ENCODE results near the gene IDI2.

IDI2 gene

GRCh38 chr10:1025683-1026082 lies at the start of gene IDI2:
IDI2 (minus strand) TSS chr10:1025859; CDS start chr10:1024723, 1,136 bp downstream.
- Histone ChIP-seq H2AFZ (ENCODE audit: low read depth, low read length) (no peak within 1 kb of the TSS), H3K9me3 (ENCODE audit: insufficient read depth, low read length) (no peaks in the 10 kb centered on the region), H3K79me2 (ENCODE audit: low read length) (no peaks in the 10 kb centered on the region), H4K20me1 (ENCODE audit: insufficient read depth, low read length) (no peaks in the 10 kb centered on the region), H3K4me1 (ENCODE audit: low read length) (no peaks in the 10 kb centered on the region), H3K27ac (ENCODE audit: low read length) (no peak within 1 kb of the TSS), H3K4me3 (ENCODE audit: low read length) (no peak within 1 kb of the TSS), H3K27me3 (ENCODE audit: low read depth, low read length) (no peaks in the 10 kb centered on the region), H3K4me2 (ENCODE audit: low read length) (no peak within 1 kb of the TSS), H3K36me3 (replicated peaks; ENCODE audit: low read depth, low read length) (no peaks in the 10 kb centered on the region), H3K9ac (ENCODE audit: low read length) (no peak within 1 kb of the TSS)
- no peak for TF ChIP-seq EZH2phosphoT487 (IDR thresholded peaks at IDR 0.05; ENCODE audit: low read depth)
- TF ChIP-seq CTCF (IDR thresholded peaks at IDR 0.05; ENCODE audit: low read depth, low read length) = no peak

- Histone ChIP-seq H3K9me3 (ENCODE audit: insufficient read depth, low read length) (no peaks in the 10 kb centered on the region), H2AFZ (ENCODE audit: low read depth, low read length) (no peak overlapping the region), H3K4me3 (ENCODE audit: low read length) (no peak overlapping the region), H3K27me3 (ENCODE audit: low read depth, low read length) (no peaks in the 10 kb centered on the region), H3K36me3 (replicated peaks; ENCODE audit: low read depth, low read length) (no peaks in the 10 kb centered on the region), H3K79me2 (ENCODE audit: low read length) (no peaks in the 10 kb centered on the region; the same call in 1 of the 2 replicates), H3K4me1 (ENCODE audit: low read length) (no peaks in the 10 kb centered on the region), H3K9ac (ENCODE audit: low read length) (no peak overlapping the region), H3K27ac (ENCODE audit: low read length) (no peak overlapping the region), H4K20me1 (ENCODE audit: insufficient read depth, low read length) (no peaks in the 10 kb centered on the region), H3K4me2 (ENCODE audit: low read length) (no peak overlapping the region)
- TF ChIP-seq CTCF (IDR thresholded peaks at IDR 0.05; ENCODE audit: low read depth, low read length) (peak; percentile 18; the same call in 1 of the 2 replicates), EZH2phosphoT487 (IDR thresholded peaks at IDR 0.05; ENCODE audit: low read depth) (no peak)
These were observed 49.2 kb upstream of the IDI2 start for GRCh38 chr10:1074748-1075308.

GRCh38 chr10:1074052-1074747 lies 48.5 kb upstream of the IDI2 start:
- H3K27me3 ChIP-seq (ENCODE audit: low read depth, low read length) = no peaks in the 10 kb centered on the region
- H2AFZ ChIP-seq (ENCODE audit: low read depth, low read length) = no peak overlapping the region
- no peaks in the 10 kb centered on the region; the same call in 1 of the 2 replicates for H3K79me2 ChIP-seq (ENCODE audit: low read length)
- no peak overlapping the region for H3K4me3 ChIP-seq (ENCODE audit: low read length)
- TF ChIP-seq CTCF (IDR thresholded peaks at IDR 0.05; ENCODE audit: low read depth, low read length) = no peak
- TF ChIP-seq EZH2phosphoT487 (IDR thresholded peaks at IDR 0.05; ENCODE audit: low read depth) = no peak
- no peak overlapping the region for H3K9ac ChIP-seq (ENCODE audit: low read length)
- H3K27ac ChIP-seq (ENCODE audit: low read length) = no peak overlapping the region
- H3K4me2 ChIP-seq (ENCODE audit: low read length) = no peak overlapping the region
- no peaks in the 10 kb centered on the region for H3K9me3 ChIP-seq (ENCODE audit: insufficient read depth, low read length)
- no peaks in the 10 kb centered on the region for H3K4me1 ChIP-seq (ENCODE audit: low read length)
- no peaks in the 10 kb centered on the region for H3K36me3 ChIP-seq (replicated peaks; ENCODE audit: low read depth, low read length)
- H4K20me1 ChIP-seq (ENCODE audit: insufficient read depth, low read length) = no peaks in the 10 kb centered on the region

- TF ChIP-seq EZH2phosphoT487 (IDR thresholded peaks at IDR 0.05; ENCODE audit: low read depth) (no peak), CTCF (IDR thresholded peaks at IDR 0.05; ENCODE audit: low read depth, low read length) (no peak)
- Histone ChIP-seq H3K36me3 (replicated peaks; ENCODE audit: low read depth, low read length) (no peaks in the 10 kb centered on the region), H4K20me1 (ENCODE audit: insufficient read depth, low read length) (no peaks in the 10 kb centered on the region), H3K4me2 (ENCODE audit: low read length) (no peak overlapping the region), H3K9ac (ENCODE audit: low read length) (no peak overlapping the region), H3K79me2 (ENCODE audit: low read length) (no peaks in the 10 kb centered on the region; the same call in 1 of the 2 replicates), H3K27ac (ENCODE audit: low read length) (no peak overlapping the region), H3K9me3 (ENCODE audit: insufficient read depth, low read length) (no peaks in the 10 kb centered on the region), H3K27me3 (ENCODE audit: low read depth, low read length) (no peaks in the 10 kb centered on the region), H2AFZ (ENCODE audit: low read depth, low read length) (no peak overlapping the region), H3K4me1 (ENCODE audit: low read length) (no peaks in the 10 kb centered on the region), H3K4me3 (ENCODE audit: low read length) (no peak overlapping the region)
These were observed 45.3 kb upstream of the IDI2 start for GRCh38 chr10:1070919-1071318.
